Type B pancreatic cell (in vitro differentiated cells): ENCODE data around the gene LRP1B. TPM values are rescaled to one million over a fixed set of nuclear protein-coding genes. Genes with fewer than 3 reads are reported as not detected.

ENCODE experiments used
- DNase-seq: peaks from one replicate; pipeline ENCODE4 v3.0.0; 2021; ENCODE audit warnings: mixed read lengths; ENCODE audit not compliant: unreplicated experiment; ENCODE audit errors: extremely low spot score
- H3K27ac Mint-ChIP-seq: 2 replicates; pipeline ENCODE4 v1.8.0; 2021; ENCODE audit warnings: mild to moderate bottlenecking, mixed read lengths
- H3K27me3 Mint-ChIP-seq: 2 replicates; pipeline ENCODE4 v1.8.0; 2021; ENCODE audit warnings: mixed read lengths
- H3K36me3 Mint-ChIP-seq: 2 replicates; pipeline ENCODE4 v1.8.0; 2021; ENCODE audit warnings: mixed read lengths
- H3K4me1 Mint-ChIP-seq: one replicate; pipeline ENCODE4 v1.8.0; 2021; ENCODE audit warnings: mixed read lengths; ENCODE audit not compliant: unreplicated experiment
- H3K4me3 Mint-ChIP-seq: 2 replicates; pipeline ENCODE4 v1.8.0; 2021; ENCODE audit warnings: mild to moderate bottlenecking, mixed read lengths
- H3K9me3 Mint-ChIP-seq: 2 replicates; pipeline ENCODE4 v1.8.0; 2021; ENCODE audit warnings: mixed read lengths
- CTCF ChIP-seq: fragments of 200-600 bp; sonication (generic); conservative IDR thresholded peaks from 2 replicates; pipeline ENCODE4 v1.5.0; 2021; ENCODE audit warnings: antibody characterized with exemption, mild to moderate bottlenecking
- total RNA-seq: library from RNA; stranded (reverse); gene quantifications from 2 replicates; pipeline ENCODE4 v1.2.1, GENCODE V29; 2021; ENCODE audit warnings: low replicate concordance

Gene LRP1B
- total RNA-seq, 1 donor from 2014 or later, result 16.0 TPM

- TF ChIP-seq CTCF, result no peak
- no peaks in the 10 kb centered on the region for H3K36me3 Mint-ChIP-seq
- no peaks in the 10 kb centered on the region for H3K27me3 Mint-ChIP-seq
- H3K4me3 Mint-ChIP-seq, result no peak overlapping the region
- no peaks in the 10 kb centered on the region for H3K9me3 Mint-ChIP-seq
- no peak for DNase-seq
- no peak overlapping the region for H3K27ac Mint-ChIP-seq
- H3K4me1 Mint-ChIP-seq, result no peaks in the 10 kb centered on the region
Measured at GRCh38 chr2:141676139-141676538, 454.7 kb downstream of the LRP1B start.

GRCh38 chr2:141666191-141666590, 464.6 kb downstream of the LRP1B start:
- Mint-ChIP-seq H3K36me3 (no peaks in the 10 kb centered on the region), H3K4me3 (no peak overlapping the region), H3K27me3 (no peaks in the 10 kb centered on the region), H3K27ac (no peak overlapping the region), H3K9me3 (peaks cover 4% of the 10 kb centered on the region), H3K4me1 (no peaks in the 10 kb centered on the region)
- TF ChIP-seq CTCF, result no peak
- no peak for DNase-seq

GRCh38 chr2:141660232-141660631, 470.6 kb downstream of the LRP1B start:
- TF ChIP-seq CTCF, result no peak
- H3K36me3 Mint-ChIP-seq, result no peaks in the 10 kb centered on the region
- H3K27ac Mint-ChIP-seq, result no peak overlapping the region
- no peaks in the 10 kb centered on the region for H3K4me1 Mint-ChIP-seq
- peaks cover 10% of the 10 kb centered on the region for H3K9me3 Mint-ChIP-seq
- DNase-seq, result no peak
- H3K4me3 Mint-ChIP-seq, result no peak overlapping the region
- no peaks in the 10 kb centered on the region for H3K27me3 Mint-ChIP-seq

- no peak overlapping the region for H3K4me3 Mint-ChIP-seq
- no peak overlapping the region for H3K27ac Mint-ChIP-seq
- no peaks in the 10 kb centered on the region for H3K27me3 Mint-ChIP-seq
- no peak for TF ChIP-seq CTCF
- H3K36me3 Mint-ChIP-seq, result no peaks in the 10 kb centered on the region
- H3K4me1 Mint-ChIP-seq, result no peaks in the 10 kb centered on the region
- no peaks in the 10 kb centered on the region for H3K9me3 Mint-ChIP-seq
- no peak for DNase-seq
Measured at GRCh38 chr2:141654311-141654710, 476.5 kb downstream of the LRP1B start.

- Mint-ChIP-seq H3K27ac (no peak overlapping the region), H3K27me3 (no peaks in the 10 kb centered on the region), H3K4me3 (no peak overlapping the region), H3K9me3 (no peaks in the 10 kb centered on the region), H3K4me1 (no peaks in the 10 kb centered on the region), H3K36me3 (no peaks in the 10 kb centered on the region)
- no peak for TF ChIP-seq CTCF
- DNase-seq, result no peak
Measured at GRCh38 chr2:141653184-141653583, 477.6 kb downstream of the LRP1B start.

GRCh38 chr2:141652308-141652707, 478.5 kb downstream of the LRP1B start:
- Mint-ChIP-seq H3K4me3 (no peak overlapping the region), H3K27ac (no peak overlapping the region), H3K4me1 (no peaks in the 10 kb centered on the region), H3K27me3 (no peaks in the 10 kb centered on the region), H3K9me3 (no peaks in the 10 kb centered on the region), H3K36me3 (no peaks in the 10 kb centered on the region)
- no peak for DNase-seq
- TF ChIP-seq CTCF, result no peak
